NK-92 (cell line): ENCODE data around the gene DAPP1.
"Not testable (repeated sequence)": the region's sequence is repeated elsewhere in the genome, so short reads cannot be mapped to it uniquely, and the experiment has no call there.

Experiments
- DNase-seq: peaks from one replicate; lab custom pipeline; 2025; ENCODE audit not compliant: unreplicated experiment; lab: John Stamatoyannopoulos, UW

The DAPP1 gene

DNA sequence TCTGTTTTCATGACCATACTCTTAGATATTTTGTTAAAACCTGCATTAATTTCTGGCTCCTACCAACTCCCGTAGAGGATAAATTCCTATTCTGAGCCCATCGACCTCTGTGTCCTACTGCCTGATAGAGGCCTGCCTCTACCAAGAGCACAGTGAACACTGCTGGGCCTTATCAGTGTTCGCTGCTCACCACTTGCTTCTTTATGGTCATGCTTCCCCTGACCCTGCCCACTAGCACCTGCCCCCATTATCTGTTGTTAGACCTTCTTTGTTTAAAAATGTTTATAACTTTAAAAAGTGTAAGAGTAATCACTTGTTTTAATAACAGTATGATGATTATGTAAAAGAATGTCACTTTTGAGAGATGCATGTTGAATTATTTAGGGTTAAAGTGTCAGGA, 6.1 kb downstream of the DAPP1 start:
- DNase-seq: no peak

DNA sequence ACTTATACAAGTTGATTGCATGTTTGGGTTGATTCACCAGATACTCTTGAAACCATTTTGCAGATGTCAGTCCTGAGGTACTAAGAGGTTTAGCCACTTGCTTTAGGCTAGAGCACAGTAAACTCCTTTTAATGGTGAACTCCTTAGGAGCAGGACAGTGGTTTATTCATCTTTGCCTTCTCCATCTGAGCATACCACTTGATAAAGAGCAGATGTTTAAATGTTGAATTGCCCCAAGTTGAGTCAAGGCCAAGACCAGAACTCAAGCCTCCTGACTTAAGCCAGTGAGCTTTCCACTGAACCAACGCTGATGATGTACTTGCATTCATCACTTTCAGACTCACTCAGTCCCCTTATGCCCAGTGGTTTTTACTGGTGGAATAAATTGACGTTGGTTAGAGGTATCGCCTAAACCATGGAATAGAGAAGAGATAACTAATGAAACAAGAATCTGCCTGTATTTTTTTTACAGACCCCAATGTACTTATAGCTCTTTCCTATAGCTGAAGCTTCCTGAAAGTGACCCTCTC, 7.5 kb downstream of the DAPP1 start:
- DNase-seq: no peak

DNA sequence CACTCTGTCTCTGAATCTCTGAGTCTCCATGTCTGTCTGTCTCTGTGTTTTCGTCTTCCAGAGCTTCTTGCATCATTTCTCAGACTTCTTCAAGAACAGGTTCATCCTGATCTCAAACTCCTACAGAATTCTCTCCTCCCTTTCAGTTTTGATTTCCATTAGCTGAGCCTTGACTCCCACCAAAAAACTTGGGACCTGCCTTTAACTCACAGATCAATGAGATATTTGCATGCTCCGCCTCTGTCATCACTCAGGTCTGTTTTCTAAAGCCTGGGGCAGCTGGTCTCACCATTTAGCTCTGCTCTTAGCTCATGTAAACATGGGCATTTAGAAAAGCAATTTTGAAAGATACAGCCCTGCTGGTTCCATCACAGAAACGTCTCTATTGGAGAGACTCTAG, 8.6 kb downstream of the DAPP1 start:
- DNase-seq: no peak

DNA sequence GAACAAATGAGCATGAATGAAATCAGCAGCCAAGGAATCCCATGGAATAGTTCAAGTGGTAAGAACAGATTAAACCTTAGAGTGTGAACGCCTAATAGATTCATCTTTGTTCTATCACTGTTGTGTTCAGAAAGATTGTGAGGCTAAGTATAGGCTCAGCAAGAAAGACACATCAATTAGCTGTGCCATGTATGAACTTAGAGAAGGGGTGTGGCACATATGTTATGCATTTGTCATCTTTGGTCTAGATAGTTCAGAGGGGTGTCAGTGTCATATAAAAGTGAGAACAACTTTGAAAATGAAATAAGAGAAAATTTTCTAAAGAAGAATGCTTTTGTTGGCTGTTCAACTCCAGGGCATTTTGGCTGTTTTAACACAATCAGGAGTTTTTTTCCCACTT, 9.4 kb downstream of the DAPP1 start:
- DNase-seq: no peak

DNA sequence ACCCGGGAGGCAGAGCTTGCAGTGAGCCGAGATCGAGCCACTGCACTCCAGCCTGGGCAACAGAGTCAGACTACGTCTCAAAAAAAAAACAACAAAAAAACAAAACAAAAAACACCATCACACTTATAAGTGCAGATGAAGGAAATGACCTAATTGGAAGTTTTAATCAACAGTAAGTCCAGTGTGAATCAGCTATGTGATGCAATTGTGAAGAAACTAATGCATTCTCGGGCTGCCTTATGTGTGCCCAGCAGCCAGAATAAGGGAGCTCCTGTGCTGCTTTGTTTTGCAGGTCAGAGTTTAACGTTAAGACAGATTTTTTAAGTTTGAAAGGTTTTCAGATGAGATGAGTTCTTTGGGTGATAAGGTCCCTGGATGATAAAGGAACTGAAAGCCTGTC, 10.8 kb downstream of the DAPP1 start:
- no peak for DNase-seq

DNA sequence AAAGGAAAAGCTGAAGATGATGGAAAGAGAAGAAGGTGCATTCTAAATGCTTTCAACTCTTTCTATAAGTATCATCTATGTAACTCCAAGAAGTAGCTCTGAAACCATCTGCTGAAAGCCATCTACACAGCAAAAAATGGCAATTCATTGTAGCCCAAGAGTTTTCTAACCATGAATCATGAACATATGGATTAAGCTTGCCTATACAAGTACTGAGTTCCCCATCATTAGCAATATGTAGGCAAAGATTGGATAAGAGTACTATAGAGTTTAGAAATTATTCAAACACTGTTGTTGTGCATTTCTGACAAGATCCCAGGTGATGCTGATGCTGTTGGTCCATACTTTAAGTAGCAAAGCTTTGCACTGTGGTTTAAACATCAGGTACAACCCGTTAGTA, 11.2 kb downstream of the DAPP1 start:
- DNase-seq: no peak

DNA sequence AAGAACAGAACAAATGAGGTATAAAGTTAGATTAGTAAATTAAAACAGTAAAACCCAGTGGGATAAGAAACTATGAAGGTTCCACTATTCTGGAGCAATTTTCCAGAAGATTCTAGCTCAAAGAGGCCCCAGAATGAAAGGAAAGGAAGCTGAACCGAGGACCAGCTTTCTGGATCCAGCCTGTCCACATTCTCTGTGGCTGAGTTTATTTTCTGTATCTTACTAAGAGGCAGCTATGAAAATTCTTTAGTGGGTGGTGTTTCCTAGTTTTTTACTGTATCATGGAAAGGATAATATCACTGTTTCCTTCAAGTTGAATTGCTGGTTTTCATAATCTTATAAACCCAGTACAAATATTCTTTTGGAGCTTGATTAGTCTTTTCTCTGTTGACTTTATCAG, 11.8 kb downstream of the DAPP1 start:
- DNase-seq: no peak

DNA sequence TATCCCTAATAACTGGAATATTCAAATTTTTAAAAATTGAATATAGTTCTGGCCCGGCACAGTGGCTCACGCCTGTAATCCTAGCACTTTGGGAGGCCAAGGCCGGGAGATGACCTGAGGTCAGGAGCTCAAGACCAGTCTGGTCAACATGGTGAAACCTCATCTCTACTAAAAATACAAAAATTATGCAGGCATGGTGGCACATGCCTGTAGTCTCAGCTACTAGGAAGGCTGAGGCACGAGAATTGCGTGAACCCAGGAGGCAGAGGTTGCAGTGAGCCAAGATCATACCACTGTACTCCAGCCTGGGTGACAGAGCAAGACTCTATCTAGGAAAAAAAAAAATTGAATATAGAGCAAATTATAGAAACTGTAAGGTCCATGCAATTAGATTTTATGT, 13.4 kb downstream of the DAPP1 start:
- not testable (repeated sequence) for DNase-seq

DNA sequence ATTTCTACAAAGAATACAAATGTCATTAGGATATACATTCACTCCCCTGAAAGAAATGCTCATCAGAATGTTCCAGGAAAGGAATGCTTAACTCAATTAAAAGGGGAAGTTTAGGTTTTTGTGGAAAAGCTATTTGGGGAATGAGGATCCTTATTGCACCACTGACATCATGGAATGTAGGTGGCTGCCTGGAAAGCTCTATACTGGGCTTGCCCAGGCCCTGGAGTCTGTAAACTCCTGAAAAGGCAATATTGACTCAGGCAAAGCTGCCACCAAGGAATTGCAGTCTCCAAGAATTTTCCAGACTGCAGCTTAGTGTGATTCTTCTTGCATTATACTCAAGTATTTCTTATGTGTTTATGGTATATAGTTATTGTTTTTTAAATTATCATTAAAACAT, 15.7 kb downstream of the DAPP1 start:
- DNase-seq: no peak

DNA sequence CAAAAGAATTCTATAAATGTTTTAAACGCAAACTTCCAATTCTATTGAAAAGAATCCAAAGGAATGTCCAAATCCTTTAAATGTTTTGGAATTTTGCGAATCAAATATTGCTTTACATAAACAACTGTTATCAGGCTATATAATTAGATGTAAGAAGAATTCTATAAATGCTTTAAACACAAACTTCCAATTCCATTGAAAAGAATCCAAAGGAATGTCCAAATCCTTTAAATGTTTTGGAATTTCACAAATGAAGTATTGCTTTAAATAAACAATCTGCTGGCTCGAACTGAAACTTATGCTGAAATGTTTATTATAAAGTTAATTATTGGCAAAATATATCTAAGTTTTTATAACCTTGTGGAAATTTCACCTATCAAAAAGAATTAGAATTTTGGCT, 16.1 kb downstream of the DAPP1 start:
- no peak for DNase-seq

DNA sequence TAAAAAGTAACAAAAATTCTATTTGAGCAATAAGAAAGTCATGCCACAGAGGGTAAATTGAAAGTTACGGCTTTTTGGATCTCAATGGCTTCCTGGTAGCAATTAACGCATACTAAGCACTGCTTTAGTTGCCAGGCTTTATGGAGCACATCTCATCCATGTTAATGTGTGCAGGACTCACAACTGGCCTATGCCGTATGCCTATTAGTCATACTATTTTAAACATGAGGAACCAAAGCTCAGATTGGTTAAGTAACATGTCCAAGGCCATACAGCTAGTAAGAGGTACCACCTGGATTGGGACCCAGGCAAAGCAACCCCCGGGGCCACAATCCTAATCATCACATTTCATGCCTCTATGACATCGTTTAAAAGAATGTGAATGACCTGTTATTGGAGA, 17.1 kb downstream of the DAPP1 start:
- no peak for DNase-seq

DNA sequence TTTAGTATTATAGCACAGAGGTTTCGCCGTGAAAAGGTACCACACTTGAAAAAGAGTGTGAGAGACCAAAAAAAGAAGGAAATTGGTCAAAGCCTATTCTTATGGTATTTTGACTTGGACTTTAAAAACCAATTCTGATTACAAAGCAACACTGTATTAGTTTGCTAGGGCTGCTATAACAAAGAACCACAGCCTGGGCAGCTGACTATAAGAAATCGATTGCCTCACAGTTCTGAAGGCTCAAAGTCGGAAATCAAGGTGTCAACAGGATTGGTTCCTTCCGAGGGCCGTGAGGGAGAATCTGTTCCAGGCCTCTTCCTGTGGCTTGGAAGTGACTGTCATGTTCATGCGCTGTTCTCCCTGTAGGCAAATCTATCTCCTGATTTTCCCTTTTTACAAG, 17.9 kb downstream of the DAPP1 start:
- DNase-seq: no peak

DNA sequence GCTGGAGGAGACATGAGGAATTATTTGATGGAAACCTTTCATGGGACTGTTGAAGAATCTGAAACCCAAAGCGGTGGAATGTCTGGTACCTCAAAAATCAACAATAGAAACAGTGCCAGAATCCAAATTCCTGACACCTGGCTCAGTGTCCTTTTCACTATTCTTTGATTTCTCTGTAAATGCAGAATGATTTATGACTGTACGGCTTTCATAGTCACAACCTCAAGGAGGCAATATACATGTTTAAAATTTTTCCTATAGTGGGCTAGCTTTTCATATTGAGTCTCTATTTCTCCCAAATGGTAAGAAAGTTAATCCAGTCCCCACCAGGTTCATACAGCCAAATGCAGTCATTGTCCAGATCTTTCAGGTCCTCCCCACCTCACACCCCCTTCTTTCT, 19.3 kb downstream of the DAPP1 start:
- DNase-seq: no peak

DNA sequence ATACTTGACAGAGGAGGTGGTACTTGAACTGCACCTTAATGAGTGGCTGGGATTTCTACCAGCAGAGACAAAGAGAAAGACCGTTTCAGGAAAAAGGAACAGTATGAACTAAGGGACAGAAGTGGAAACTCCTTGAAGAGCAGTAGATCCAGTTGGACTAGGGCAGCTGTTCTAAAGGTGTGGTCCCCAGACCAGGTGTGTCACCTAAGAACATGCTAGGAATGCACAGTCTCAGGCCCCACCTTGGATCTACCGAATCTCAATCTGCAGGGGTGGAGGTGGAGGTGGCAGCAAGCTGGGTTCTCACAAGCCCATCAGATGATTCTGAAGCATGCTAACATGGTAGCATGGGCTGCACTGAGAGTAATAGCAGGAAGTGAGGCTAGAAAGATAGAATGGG, 22.3 kb downstream of the DAPP1 start:
- no peak for DNase-seq

DNA sequence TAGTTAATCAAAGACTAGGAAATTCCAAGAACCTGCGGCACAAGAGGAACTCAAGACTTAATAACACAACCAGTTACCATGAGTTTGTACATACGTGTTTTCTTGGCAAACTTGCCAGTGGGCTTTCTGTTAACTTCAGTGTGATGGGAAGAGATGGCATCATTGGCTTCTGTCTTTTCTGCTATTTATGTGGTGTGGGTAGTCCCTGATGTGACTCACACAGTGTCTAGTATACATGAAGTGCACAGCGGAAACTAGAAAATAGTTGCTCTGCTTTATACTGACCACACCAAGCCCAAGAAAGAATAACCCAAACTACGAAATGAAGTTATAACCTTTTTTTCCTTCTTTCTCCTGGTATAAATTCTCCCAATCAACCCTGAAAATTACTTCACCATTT, 24.5 kb downstream of the DAPP1 start:
- no peak for DNase-seq

DNA sequence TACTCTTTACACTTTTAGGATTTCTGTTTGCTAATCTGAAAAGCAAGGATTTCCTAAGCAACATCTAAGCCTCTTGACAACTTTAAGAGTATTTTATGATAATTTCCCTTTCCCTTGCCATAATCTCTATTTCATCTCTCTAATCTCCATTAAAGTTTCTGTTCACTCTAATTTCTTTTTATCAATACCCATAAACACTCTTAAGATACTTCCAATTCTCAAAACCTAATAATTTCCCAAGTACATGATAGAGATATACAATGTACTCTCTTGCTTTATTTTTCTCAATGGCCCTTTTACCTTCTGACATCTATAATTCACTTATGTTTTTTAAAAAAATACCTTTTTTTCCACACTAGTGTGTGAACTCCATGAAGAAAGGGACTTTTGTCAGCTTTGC, 26.8 kb downstream of the DAPP1 start:
- no peak for DNase-seq

DNA sequence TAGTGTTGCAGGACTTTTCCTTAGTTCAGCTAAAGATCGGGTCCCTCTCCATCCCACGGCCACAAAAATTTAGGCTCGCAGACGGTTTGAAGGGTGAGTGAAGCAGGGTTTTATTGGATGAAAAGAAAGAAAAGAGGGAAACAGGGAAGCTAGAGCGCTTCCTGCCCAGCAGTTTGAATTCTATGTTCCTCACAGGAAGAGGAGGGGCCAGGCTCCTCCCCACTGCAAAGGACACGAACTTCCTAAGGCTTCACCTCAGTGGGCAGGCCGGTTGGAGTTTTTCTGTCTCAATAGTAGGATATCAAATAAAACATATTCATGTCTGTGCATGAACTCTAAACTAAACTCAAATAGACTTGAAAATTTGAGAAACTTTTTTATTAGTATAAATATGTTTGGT, 27.4 kb downstream of the DAPP1 start:
- DNase-seq: no peak

DNA sequence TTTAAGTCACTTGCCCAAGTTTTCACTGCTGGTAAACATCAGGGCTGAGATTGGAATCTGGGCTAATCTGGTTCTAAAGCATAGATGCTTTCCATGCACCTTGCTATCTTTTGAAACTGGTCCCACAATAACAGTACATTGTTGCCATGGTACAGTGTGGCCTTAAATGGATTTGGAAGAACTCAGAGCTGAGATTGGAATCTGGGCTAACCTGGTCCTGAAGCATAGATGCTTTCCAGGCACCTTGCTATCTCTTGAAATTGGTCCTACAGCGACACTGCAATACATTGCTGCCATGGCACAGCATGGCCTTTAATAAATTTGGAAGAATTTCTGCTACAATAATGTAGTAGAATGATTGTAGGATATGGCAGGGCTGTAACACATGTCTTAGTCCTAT, 28.6 kb downstream of the DAPP1 start:
- DNase-seq: no peak

DNA sequence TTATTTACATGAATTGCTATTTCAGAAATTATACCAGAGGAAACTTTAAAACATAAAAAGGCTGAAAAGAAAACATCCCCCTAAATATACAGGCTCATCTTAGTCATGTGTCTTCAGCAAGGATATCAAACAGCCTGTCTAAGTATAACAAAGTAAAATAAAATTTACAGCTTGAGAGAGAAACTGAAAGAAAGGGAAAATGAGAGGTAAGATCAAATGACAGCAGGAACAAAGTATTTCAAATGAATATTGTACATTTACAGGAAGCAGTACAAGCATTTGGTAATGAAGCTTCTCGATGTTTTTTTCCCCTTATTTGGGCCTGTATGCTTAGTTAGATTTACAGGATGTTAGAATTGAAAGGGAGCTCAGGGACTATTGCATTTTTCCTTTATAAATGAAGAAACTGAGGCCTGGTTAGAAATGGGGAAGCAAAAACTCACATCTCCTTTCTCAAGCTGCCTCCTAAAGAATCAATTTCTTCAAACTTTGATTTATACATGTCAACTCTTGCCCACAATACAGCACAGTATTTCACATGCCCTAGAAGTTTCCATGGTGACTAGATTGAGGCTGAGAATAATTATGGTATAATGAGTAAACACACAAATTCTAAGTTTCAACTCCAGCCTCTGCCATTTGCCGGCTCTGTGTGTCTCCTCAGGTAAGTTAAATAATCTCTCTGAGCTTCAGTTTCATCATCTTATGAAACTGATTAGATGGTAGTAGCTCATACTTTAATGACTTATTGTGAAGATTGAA, 29.3 kb downstream of the DAPP1 start:
- no peak for DNase-seq

DNA sequence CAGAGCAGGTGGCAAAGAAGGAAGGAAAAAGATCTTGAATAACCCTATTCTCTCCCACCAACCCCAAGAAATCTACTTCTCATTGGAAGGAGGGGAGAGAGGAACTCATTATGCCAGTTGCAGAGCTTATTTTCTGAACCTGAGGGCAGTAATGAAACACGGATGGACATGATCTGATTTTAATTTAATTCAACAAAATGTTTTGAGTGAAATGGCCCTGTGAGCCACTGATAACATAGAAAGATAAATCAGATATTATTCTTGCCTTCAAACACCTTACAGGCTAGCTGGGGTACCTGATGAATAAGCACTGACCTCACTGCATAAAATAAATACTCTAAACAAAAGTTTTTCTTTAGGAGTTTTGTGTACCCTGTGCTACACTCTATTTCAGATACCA, 30.3 kb downstream of the DAPP1 start:
- no peak for DNase-seq

DNA sequence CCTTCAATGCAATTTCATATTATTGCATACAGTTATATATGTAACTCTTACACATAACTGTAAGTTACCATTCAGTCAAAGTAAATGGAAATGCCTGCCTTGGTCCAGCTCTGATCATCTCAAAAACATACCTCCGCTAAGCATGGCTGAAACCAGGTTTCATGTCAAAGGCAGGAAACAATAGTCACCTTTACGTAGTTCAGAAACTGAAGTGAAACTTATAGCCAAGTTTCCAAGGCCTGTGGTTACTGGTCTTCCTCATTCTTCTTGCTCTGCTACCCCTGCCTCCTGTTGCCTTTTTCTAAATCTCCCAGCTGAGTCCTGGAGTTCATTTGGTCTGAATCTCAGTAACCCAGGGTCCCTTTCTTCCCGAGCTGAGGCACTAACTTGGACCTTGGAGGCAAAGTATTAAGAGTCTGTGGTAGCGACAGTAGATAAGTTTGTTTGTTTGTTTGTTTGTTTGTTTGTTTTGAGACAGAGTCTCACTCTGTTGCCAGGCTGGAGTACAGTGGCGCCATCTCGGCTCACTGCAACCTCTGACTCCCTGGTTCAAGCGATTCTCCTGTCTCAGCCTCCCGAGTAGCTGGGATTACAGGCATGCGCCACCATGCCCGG, 30.8 kb downstream of the DAPP1 start:
- DNase-seq: no peak

DNA sequence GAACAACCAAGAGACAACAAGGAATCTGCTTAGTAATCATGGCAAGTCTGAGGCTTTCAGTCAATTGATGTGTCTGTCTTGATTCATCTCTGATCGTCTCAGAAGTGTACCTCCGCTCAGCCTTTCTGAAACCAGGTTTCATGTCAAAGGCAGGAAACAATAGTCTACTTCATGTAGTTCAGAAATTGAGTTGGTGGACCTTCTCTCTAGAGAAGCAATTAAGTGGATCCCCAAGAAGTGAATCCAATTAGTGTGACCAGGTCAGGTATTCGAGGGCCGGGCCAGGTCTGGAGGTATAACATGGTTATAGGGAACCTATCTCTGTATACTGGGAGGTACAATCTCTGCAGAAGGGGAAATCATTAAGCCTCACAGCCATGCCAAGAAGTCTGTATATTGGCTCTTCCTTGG, 32.0 kb downstream of the DAPP1 start:
- no peak for DNase-seq

DNA sequence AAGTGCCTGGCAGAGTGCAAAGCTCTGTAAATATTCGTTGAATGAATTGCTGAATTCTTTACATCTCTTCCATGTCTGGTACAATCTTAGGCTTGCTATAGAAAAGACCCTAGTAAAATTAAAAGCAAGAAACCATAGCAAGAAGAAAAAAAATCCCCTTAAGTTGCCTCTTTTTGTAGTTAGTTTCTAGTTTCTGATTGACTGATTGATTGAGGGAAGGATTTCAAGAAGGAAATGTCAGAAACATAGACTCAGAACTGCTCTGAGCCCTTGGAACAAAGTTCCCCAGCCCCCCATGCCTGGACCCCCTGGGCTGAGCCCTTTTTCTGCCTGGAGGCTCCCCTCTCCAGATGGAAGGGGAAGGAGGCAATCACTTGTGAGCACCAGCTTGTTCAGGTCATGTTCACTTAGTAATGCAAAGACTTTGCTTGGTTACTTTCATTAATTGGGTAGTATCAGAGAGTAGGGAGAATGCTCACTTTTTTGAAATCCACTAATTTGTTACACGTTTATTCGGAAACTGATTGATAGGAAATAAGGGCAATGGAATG, 35.6 kb downstream of the DAPP1 start:
- DNase-seq: no peak
